HG02981 (cell line): ENCODE measurements around the gene TRDN.

Source experiments
- ATAC-seq: cut with Tn5 transposase; IDR thresholded peaks from one replicate; pipeline ENCODE4 v1.9.1; 2021; ENCODE audit warnings: mild to moderate bottlenecking, moderate library complexity; ENCODE audit not compliant: unreplicated experiment

TRDN gene

DNA sequence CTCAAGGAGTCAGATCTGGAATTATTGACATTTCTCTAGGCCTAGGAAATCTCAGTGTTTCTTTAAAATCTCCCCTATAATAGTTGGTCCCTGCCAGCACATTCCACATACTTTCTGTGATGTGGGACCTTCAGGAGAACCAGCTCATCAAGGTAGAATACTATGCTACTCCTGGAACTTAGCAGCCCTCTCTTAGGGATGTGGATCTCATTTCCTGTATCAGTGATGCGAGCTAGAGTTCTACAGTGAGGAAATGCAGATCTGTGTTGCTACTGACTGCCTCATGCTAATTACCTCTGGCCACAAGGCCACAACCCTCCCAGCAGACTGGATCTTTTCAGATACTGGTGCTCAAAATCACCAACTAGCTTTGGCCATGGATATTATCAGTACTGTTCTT is 446.9 kb downstream of the TRDN start:
- ATAC-seq: no peak

DNA sequence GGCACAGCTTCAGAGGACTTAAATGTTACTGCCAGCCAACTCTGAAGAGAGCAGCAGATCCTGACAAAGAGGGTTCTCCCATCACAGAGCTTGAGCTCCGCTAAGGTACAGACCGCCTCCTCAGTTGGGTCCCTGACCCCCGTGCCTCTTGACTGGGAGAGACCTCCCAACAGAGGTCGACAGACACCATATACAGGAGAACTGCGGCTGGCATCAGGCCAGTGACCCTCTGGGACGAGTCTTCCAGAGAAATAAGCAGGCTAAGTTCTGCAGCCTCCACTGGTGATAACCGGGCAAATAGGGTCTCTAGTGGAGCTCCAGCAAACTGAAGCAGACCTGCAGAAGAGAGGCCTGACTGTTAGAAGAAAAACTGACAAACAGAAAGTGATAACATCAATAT is 453.8 kb downstream of the TRDN start:
- ATAC-seq: no peak

DNA sequence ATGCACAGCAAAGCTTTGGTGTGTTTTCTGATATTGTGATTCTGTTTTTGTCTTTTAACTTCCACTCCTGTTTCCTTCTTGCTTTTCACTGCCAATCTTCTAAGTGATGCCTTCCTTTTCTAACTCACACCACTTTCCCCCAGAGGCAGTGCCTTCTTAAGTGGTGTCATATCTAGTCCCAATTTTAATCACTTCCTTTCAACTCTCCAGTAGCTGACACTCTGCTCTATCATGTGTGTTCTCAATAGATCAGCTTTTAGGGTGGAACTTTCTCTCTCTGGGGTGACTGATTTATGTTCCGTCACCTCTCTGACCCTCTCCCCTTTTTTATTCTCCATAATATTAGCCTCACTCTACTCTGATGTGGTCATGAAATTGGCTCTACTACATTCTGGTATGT is 460.0 kb downstream of the TRDN start:
- no peak for ATAC-seq

- no peak for ATAC-seq
Observed at GRCh38 chr6:123171341-123172115, 465.2 kb downstream of the TRDN start.

- no peak for ATAC-seq
Observed at GRCh38 chr6:123169774-123170095, 467.0 kb downstream of the TRDN start.

- ATAC-seq: no peak
Observed at GRCh38 chr6:123168892-123169773, 467.6 kb downstream of the TRDN start.

DNA sequence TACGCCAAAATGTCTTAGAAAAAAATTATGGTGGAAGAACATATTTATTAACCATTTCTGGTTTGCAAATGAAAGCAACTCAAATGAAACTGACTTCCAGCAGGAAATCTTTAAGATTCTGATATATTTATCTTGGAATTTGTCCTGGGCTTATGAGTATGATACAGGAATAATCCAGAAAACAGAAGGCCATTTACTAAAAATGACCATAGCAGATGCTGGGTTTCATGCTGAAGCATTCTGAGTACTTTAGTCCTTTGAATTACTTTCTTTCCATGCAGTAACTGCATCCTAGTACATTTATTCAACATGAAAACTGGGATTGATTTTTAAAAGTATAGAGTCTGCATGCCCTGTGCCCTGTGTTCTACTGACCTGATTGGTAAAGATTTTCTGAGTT is 468.3 kb downstream of the TRDN start:
- no peak for ATAC-seq
